ENCODE data around the gene IFI44.

Gene IFI44, protein sequence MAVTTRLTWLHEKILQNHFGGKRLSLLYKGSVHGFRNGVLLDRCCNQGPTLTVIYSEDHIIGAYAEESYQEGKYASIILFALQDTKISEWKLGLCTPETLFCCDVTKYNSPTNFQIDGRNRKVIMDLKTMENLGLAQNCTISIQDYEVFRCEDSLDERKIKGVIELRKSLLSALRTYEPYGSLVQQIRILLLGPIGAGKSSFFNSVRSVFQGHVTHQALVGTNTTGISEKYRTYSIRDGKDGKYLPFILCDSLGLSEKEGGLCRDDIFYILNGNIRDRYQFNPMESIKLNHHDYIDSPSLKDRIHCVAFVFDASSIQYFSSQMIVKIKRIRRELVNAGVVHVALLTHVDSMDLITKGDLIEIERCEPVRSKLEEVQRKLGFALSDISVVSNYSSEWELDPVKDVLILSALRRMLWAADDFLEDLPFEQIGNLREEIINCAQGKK

DNA sequence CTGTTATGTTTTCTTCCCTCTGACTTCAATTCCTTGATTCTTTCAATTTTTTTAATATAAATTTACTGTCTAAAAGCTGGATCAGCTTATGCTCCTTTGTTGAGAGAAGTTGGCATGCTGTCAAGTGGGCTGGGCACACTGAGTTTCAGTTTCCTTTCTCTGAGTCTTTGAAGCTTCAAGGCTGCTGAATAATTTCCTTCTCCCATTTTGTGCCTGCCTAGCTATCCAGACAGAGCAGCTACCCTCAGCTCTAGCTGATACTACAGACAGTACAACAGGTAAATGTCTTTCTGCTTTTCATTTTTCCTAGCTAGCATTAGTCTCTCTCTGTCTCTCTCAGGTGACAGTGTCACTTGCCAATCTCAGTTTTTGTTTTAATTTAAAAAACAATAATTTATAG, at the start of gene IFI44:
Gene IFI44 (plus strand): TSS at position 204 of the 400 bp plus-strand sequence. CDS start 365 bp downstream, outside the sequence.
- DNase-seq (ENCODE audit: low read depth in 2 of 2): peak; percentile 33 to 53

GRCh38 chr1:78601068-78601467, 48.6 kb upstream of the IFI44 start:
- no peak for DNase-seq (ENCODE audit: low read depth in 2 of 2)

DNA sequence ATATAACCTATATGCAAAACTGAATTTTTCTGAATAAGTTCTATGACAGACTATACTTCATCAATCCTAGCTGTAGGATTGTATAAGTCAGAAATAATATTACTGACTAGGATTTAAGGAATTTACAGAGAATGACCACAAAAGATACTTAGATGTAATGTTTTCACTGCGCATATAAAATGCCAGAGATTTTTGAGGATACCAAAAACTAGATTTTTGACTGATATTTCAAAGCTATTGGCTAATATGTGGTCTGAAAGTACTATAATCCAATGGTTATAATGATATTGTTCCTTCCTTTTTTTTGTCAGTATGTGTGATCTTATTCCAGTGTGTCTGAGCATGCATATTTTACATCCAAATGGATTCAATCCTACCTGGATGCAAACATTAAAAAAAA, 46.4 kb upstream of the IFI44 start:
- no peak for DNase-seq (ENCODE audit: low read depth in 2 of 2)

GRCh38 chr1:78604643-78605042, 45.0 kb upstream of the IFI44 start:
- DNase-seq (ENCODE audit: low read depth in 2 of 2): no peak

DNA sequence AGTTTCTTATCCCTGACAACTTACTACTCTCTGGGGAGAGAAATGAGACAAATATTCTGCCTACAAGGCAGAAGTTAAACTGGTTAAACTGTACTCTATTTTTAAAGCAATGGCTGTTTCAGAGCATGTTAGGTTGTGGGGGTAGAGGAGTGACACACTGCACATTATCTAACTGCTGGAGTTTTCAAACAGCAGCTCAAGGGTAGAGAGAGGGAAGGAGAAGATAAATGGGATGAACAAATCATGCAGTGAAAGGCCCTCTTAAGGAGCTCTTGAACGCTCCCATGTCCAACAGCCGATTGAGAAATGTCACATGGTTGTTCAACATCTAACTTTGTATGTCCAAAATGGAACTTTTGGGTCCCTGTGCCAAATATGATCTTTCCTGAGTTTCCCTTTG, 43.4 kb upstream of the IFI44 start:
- DNase-seq (ENCODE audit: low read depth in 2 of 2): no peak

GRCh38 chr1:78607334-78607927, 42.2 kb upstream of the IFI44 start:
- no peak for DNase-seq (ENCODE audit: low read depth in 2 of 2)

GRCh38 chr1:78607944-78608343, 41.7 kb upstream of the IFI44 start:
- DNase-seq (ENCODE audit: low read depth in 2 of 2): no peak

DNA sequence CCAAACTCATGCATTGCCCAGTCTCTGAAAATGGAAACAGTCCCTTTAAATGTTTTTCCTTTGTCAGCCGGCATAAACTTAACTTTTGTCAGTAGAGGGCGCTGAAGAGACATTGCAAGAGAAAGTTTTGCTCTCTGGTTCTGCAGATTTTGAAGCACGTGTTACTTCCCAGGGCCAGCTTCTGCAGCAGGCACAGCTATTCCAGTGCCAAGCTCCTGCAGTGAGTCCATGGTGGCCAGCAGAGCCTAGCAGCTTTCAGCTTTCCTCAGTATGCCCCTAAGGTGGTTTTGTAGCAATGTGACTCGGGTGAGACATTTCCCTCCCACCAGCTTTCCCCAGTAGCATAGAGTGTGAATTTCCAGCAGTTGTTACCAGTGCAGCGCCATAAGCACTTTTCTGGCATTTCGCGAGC, 32.0 kb upstream of the IFI44 start:
- DNase-seq (ENCODE audit: low read depth in 2 of 2): peak; percentile 18 to 25

DNA sequence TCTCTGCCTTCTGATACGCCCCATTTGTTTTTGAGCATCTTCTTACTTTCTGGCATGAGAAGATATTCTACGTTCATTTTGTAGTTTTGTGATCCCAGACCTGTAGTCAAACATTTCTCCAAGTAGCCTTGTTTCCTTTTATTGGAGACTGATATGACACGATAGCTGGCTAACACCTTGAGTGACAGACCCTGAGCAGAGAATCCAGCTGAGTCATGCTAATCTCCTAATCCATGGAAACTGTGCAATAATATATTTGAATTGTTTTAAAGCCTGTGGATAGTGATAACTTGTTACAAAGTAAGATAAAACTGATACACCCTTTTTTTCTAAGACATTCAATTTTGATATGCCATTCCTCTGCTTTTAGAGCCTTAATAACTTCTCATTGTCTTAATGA, 30.6 kb upstream of the IFI44 start:
- DNase-seq (ENCODE audit: low read depth in 2 of 2): no peak

GRCh38 chr1:78619446-78619802, 30.2 kb upstream of the IFI44 start:
- no peak for DNase-seq (ENCODE audit: low read depth in 2 of 2)

- peak; percentile 50 to 60 for DNase-seq (ENCODE audit: low read depth in 2 of 2)
Observed at GRCh38 chr1:78619803-78620579, 29.6 kb upstream of the IFI44 start, which contains the start of gene IFI44L. Gene IFI44L, plus strand, starts transcription at chr1:78620448. Its CDS starts 7,468 bp downstream, at chr1:78627916.

DNA sequence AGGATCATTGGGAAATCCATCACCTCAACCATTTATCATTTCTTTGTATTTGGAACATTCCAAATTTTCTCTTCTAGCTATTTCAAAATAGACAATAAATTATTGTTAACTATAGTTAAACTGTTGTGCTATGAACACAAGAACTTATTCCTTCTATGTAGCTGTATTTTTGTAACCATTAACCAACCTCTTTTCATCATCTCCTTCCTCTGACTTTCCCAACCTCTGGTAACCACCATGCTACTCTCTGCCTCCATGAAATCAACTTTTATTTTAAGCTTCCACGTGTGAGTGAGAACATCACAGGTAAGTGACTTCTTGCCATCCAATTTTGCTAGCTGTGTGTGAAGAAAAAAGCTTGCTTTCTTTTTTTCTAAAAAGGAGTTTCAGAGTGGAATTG, 29.0 kb upstream of the IFI44 start:
- no peak for DNase-seq (ENCODE audit: low read depth in 2 of 2)

DNA sequence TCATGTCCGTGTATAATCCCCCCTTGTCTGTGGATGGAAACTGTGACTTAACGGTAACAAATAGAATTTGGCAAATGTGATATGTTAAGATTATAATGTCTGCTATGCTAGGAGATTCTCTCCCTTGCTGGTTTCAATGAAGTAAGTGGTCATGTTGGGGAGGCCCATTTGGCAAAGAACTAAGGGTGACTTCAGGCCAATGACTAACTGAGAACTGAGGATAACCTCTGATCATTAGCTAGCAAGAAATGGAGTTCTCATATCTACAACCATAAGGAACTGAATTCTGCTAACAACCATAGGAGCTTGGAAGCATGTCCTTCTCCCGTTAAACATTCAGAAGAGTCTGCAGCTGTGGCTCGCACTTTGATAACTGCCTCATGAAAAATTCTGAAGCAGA, 27.1 kb upstream of the IFI44 start:
- no peak for DNase-seq (ENCODE audit: low read depth in 2 of 2)

DNA sequence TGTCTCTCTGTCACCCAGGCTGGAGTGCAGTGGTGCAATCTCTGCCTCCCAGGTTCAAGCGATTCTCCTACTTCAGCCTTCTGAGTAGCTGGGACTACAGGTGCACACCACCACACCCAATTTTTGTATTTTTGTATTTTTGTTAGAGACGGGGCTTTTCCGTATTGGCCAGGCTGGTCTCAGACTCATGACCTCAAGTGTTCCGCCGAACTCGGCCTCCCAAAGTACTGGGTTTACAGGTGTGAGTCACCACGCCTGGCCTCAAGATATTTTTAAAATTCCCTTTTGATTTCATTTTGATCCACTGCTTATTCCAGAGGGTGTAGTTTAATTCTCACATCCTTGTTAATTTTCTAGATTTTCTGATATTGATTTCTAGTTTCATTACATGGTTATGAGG, 25.6 kb upstream of the IFI44 start:
- DNase-seq (ENCODE audit: low read depth in 2 of 2): no peak

DNA sequence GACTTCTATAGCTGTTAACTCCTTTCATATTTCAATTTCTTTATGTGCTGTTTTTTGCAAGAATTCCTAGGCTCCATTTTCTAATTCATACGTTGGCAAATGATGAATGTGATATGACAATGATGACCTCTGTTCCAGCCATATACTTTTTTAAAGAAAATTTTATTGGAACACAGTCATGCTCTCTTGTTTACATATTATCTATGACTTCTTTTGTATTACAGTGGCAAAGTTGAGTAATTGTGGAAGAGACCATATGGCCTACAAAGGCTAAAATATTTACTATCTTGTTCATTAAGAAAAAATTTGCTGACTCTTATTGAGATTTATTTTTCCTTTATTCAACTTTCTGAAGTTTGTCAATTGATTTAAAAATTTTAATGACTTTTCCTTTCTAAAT, 22.3 kb upstream of the IFI44 start:
- no peak for DNase-seq (ENCODE audit: low read depth in 2 of 2)

DNA sequence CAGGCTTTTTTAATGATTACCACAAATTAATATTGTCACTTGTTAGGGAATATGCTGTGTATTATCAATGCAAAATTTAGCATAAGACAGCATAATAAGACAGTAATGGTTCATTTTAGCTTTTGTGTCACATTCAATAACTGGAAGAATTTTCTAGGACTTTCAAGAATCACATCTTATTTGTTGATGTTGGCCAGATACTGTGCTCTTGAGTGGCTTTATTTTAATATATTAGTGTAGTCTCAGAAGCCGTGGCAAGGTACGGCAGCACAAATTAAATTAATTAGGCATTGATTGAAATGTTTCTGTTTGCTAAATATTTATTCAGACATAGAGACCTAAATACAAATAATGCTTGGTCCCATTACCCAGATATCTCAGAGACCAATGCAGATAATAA, 19.0 kb upstream of the IFI44 start:
- no peak for DNase-seq (ENCODE audit: low read depth in 2 of 2)

DNA sequence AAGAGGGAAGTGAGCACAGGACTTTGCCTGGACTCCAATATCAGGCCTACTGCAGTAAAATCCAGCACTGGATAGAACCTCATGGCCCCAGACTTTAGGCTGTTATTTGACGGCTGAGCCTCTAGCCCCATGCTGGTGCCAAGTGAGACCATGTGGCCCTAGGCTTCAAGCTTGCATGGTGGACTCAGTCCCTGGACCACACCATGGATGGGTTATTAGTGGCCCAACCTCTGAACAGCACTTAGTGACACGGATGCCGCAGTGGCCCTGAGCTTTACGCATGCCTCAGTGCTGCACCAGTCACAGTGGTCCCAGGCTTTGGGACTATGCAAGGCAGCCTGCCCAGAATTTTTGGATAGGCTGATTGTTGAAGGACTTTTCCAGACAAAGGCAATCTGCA, 16.4 kb upstream of the IFI44 start:
- DNase-seq (ENCODE audit: low read depth in 2 of 2): no peak

DNA sequence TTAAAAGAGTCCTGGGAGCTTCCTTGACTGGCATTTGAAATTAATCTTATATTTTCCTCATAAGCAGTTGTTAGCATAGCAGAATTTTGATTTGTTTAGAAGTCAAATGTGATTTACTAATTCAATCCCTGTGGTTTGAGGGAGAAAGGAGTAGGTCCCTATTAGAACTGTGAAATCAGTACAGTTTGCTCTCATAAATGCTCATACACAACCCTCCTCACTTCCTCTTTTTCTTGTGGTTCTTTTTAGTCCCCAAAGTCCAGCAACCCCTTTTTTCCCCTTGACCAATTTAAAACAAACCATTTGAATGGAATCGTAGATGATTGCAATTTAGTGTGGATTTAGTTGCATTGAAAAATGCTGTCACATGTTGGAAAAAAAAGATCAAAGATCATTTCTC, 9.2 kb upstream of the IFI44 start:
- DNase-seq (ENCODE audit: low read depth in 2 of 2): no peak

GRCh38 chr1:78641558-78641957, 8.1 kb upstream of the IFI44 start:
- DNase-seq (ENCODE audit: low read depth in 2 of 2): no peak

DNA sequence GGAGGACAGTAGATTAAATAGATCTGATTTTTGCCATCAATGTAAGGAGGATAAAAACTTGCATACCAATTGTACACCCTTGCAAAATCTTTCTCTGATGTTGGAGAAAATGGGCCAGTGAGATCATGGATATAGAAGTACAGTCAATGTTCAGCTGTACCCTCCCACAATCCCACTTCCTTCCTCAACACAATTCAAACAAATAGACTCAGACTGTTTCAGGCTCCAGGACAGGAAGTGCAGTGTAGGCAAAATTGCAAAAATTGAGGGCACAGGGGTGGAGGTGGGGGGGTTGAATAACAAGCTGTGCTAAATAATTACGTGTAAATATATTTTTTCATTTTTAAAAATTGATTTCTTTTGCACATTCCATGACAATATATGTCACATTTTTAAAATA, 3.9 kb upstream of the IFI44 start:
- DNase-seq (ENCODE audit: low read depth in 2 of 2): no peak

DNA sequence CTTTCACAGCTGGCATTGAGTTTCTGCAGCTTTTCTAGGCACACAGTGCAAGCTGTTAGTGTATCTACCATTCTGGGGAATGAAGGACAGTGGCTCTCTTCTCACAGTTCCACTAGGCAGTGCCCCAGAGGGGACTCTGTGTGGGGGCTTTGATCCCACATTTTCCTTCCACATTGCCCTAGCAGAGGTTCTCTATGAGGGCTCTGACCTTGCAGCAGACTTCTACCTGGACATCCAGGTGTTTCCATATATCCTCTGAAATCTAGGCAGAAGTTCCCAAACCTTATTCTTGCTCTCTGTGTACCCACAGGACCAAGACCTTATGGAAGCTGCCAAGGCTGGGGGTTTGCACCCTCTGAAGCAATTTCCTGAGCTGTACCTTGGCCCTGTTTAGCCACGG, 2.4 kb upstream of the IFI44 start:
- DNase-seq (ENCODE audit: low read depth in 2 of 2): no peak

DNA sequence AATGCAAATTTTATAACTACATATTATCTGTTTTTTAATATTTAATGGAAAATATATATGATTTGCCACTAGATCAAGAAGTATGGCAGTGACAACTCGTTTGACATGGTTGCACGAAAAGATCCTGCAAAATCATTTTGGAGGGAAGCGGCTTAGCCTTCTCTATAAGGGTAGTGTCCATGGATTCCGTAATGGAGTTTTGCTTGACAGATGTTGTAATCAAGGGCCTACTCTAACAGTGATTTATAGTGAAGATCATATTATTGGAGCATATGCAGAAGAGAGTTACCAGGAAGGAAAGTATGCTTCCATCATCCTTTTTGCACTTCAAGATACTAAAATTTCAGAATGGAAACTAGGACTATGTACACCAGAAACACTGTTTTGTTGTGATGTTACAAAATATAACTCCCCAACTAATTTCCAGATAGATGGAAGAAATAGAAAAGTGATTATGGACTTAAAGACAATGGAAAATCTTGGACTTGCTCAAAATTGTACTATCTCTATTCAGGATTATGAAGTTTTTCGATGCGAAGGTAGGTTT, 556 bp downstream of the IFI44 start:
- DNase-seq (ENCODE audit: low read depth in 2 of 2): no peak

Data from activated CD8-positive, alpha-beta memory T cell treated with anti-CD3 and anti-CD28 coated beads for 4 hours (primary cell).